HG03432 (cell line): Measurements from ENCODE around the gene HRNR.

Experiments
- ATAC-seq: cut with Tn5 transposase; IDR thresholded peaks from one replicate; pipeline ENCODE4 v1.9.1; 2021; ENCODE audit warnings: mild to moderate bottlenecking, moderate library complexity; ENCODE audit not compliant: unreplicated experiment

HRNR gene

GRCh38 chr1:152189657-152190442 lies 34.1 kb downstream of the HRNR start:
- peak; percentile 43 for ATAC-seq

GRCh38 chr1:152188673-152189591 lies 35.1 kb downstream of the HRNR start:
- ATAC-seq, result peak; percentile 54

- no peak for ATAC-seq
Measured at GRCh38 chr1:152186556-152187285, 37.3 kb downstream of the HRNR start.

- no peak for ATAC-seq
Measured at GRCh38 chr1:152185544-152186391, 38.2 kb downstream of the HRNR start.

- ATAC-seq, result no peak
Measured at GRCh38 chr1:152182944-152183361, 41.0 kb downstream of the HRNR start.

GRCh38 chr1:152182431-152182830 lies 41.6 kb downstream of the HRNR start:
- no peak for ATAC-seq

GRCh38 chr1:152179566-152179965 lies 44.4 kb downstream of the HRNR start:
- ATAC-seq, result no peak

GRCh38 chr1:152170287-152170905 lies 53.6 kb downstream of the HRNR start:
- ATAC-seq, result no peak

GRCh38 chr1:152169366-152170025 lies 54.5 kb downstream of the HRNR start:
- no peak for ATAC-seq

- ATAC-seq, result no peak
Measured at GRCh38 chr1:152168535-152168868, 55.5 kb downstream of the HRNR start.

- ATAC-seq, result no peak
Measured at GRCh38 chr1:152167835-152168534, 56.0 kb downstream of the HRNR start.

GRCh38 chr1:152166966-152167365 lies 57.0 kb downstream of the HRNR start:
- no peak for ATAC-seq

GRCh38 chr1:152165286-152166077 lies 58.5 kb downstream of the HRNR start:
- no peak for ATAC-seq

GRCh38 chr1:152164517-152165136 lies 59.4 kb downstream of the HRNR start:
- no peak for ATAC-seq

GRCh38 chr1:152162792-152163463 lies 61.1 kb downstream of the HRNR start:
- no peak for ATAC-seq
